ENCODE measurements around the gene MIAT.

MIAT gene

DNA sequence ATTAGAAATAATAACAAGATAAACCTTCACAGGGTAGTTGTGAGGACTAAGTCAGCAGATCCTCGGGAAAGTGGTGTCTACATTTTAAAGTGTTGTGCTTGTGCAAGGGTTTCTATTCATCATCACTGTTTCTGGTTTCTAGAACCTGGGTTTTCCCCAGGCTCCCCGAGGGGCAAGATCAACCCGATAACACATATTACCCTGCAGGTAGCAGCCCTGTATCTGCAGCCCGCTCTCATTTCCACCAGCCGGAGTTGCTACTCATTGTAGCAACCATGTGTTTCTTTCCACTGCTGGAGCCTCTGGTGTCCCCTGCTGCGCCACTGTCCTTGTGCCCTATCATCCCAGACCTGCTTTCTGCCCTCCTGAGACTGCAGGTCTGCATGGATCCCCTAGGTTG lies 67.0 kb downstream of the MIAT start:
- in situ Hi-C loops (cut with MboI; ENCODE audit: low sequenced_read_pairs), result no loop called here

- in situ Hi-C loops (cut with MboI; ENCODE audit: low sequenced_read_pairs), result no loop called here
These were observed 67.8 kb downstream of the MIAT start for GRCh38 chr22:26725012-26725676.
